SK-N-SH treated with all-trans-retinoic acid at 6 μM for 48 hours (cell line): ENCODE measurements around the gene STX11.

Experiments used
- ATAC-seq: fragments of 200-7000 bp; cut with Tn5 transposase; 3 replicates; pipeline ENCODE4 v1.9.1; 2020; ENCODE audit warnings: mild to moderate bottlenecking, moderate library complexity
- BACH2 ChIP-seq: fragments of 250-450 bp; sonication (Bioruptor Pico); IDR thresholded peaks from 2 replicates; pipeline ENCODE4 v1.9.0; 2021; ENCODE audit warnings: mild to moderate bottlenecking, borderline replicate concordance
- ESRRG ChIP-seq: fragments of 250-450 bp; sonication (Bioruptor Pico); IDR thresholded peaks from 2 replicates; pipeline ENCODE4 v1.6.1; 2021; ENCODE audit warnings: mild to moderate bottlenecking
- GLIS3 ChIP-seq: fragments of 250-450 bp; sonication (Bioruptor Pico); IDR thresholded peaks from 2 replicates; pipeline ENCODE4 v1.5.0; 2020; ENCODE audit warnings: mild to moderate bottlenecking, moderate library complexity
- ISL1 ChIP-seq: fragments of 250-450 bp; sonication (Bioruptor Pico); IDR thresholded peaks from 2 replicates; pipeline ENCODE4 v2.1.2; 2022; ENCODE audit warnings: mild to moderate bottlenecking, moderate library complexity
- OSR1 ChIP-seq: fragments of 250-450 bp; sonication (Bioruptor Pico); IDR thresholded peaks from 2 replicates; pipeline ENCODE4 v1.8.0; 2022; ENCODE audit warnings: moderate library complexity, mild to moderate bottlenecking, inconsistent platforms
- PPARA ChIP-seq: fragments of 250-450 bp; sonication (Bioruptor Pico); IDR thresholded peaks from 2 replicates; pipeline ENCODE4 v1.5.0; 2020; ENCODE audit warnings: mild to moderate bottlenecking, borderline replicate concordance
- SNAI2 ChIP-seq: fragments of 250-450 bp; sonication (Bioruptor Pico); IDR thresholded peaks from 2 replicates; pipeline ENCODE4 v1.5.0; 2020; ENCODE audit warnings: mild to moderate bottlenecking, moderate library complexity
- TCF4 ChIP-seq: fragments of 250-450 bp; sonication (Bioruptor Pico); IDR thresholded peaks from 2 replicates; pipeline ENCODE4 v1.8.0; 2021; ENCODE audit warnings: mild to moderate bottlenecking, moderate library complexity, borderline replicate concordance
- TOX ChIP-seq: fragments of 250-450 bp; sonication (Bioruptor Pico); IDR thresholded peaks from 2 replicates; pipeline ENCODE4 v1.8.0; 2021; ENCODE audit warnings: mild to moderate bottlenecking, moderate library complexity, borderline replicate concordance
- ZC3H10 ChIP-seq: fragments of 250-450 bp; sonication (Bioruptor Pico); IDR thresholded peaks from 2 replicates; pipeline ENCODE4 v1.5.1; 2021; ENCODE audit warnings: mild to moderate bottlenecking, moderate library complexity
- ZFP3 ChIP-seq: fragments of 250-450 bp; sonication (Bioruptor Pico); IDR thresholded peaks from 2 replicates; pipeline ENCODE4 v1.5.0; 2020; ENCODE audit warnings: mild to moderate bottlenecking, moderate library complexity
- ZFP30 ChIP-seq: fragments of 450-650 bp; formaldehyde crosslinking; IDR thresholded peaks from 2 replicates; pipeline ENCODE4 v1.5.0; 2022; ENCODE audit warnings: mild to moderate bottlenecking, moderate library complexity
- ZNF565 ChIP-seq: fragments of 450-650 bp; formaldehyde crosslinking; conservative IDR thresholded peaks from 2 replicates; pipeline ENCODE4 v1.5.0; 2020; ENCODE audit warnings: low read depth, mild to moderate bottlenecking, moderate library complexity
- ZNF70 ChIP-seq: fragments of 450-650 bp; formaldehyde crosslinking; IDR thresholded peaks from 2 replicates; pipeline ENCODE4 v1.5.0; 2020; ENCODE audit warnings: mild to moderate bottlenecking, moderate library complexity
- ZNF8 ChIP-seq: fragments of 450-650 bp; formaldehyde crosslinking; IDR thresholded peaks from 2 replicates; pipeline ENCODE4 v1.5.0; 2020; ENCODE audit warnings: mild to moderate bottlenecking, moderate library complexity
- TF ChIP-seq, protein P1 (sequence below): fragments of 250-450 bp; sonication (Bioruptor Pico); IDR thresholded peaks from 2 replicates; pipeline ENCODE4 v1.5.0; 2020; ENCODE audit warnings: mild to moderate bottlenecking, moderate library complexity
- TF ChIP-seq, protein P2 (sequence below): fragments of 250-450 bp; sonication (Bioruptor Pico); IDR thresholded peaks from 2 replicates; pipeline ENCODE4 v1.8.0; 2021; ENCODE audit warnings: low read depth, mild to moderate bottlenecking, moderate library complexity, borderline replicate concordance
- TF ChIP-seq, protein P3 (sequence below): fragments of 250-450 bp; sonication (Bioruptor Pico); IDR thresholded peaks from 2 replicates; pipeline ENCODE4 v1.5.1; 2021; ENCODE audit warnings: mild to moderate bottlenecking, moderate library complexity
- TF ChIP-seq, protein P4 (sequence below): fragments of 250-450 bp; sonication (Bioruptor Pico); IDR thresholded peaks from 2 replicates; pipeline ENCODE4 v1.8.0; 2020; ENCODE audit warnings: mild to moderate bottlenecking, moderate library complexity, borderline replicate concordance
- TF ChIP-seq, protein P5 (sequence below): fragments of 250-450 bp; sonication (Bioruptor Pico); IDR thresholded peaks from 2 replicates; pipeline ENCODE4 v1.5.1; 2020; ENCODE audit warnings: low read depth, mild to moderate bottlenecking, moderate library complexity

STX11 gene

DNA sequence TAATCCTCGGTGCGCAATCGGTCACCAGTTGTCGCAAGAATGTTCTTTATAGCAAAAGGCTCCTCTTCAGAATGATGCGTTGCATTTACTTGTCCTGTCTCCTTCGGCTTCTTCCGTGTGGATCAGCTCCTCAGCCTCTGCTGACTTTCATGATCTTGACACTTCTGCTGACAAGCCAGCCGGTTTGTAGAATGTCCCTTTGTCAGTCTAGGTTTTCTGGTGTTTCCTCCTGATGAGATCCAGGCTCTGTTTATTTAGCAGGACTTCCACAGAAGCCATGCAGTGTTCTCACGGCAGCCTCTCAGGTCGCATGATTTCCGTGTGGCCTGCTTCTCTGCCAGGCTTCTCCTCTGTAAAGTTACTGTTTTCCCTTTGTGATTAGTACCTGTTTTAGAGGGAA lies 66.9 kb downstream of the STX11 start:
- no peak for ATAC-seq
- no peak for TF ChIP-seq ZC3H10 (CRISPR knock-in tag)
- TF ChIP-seq, protein P1, sequence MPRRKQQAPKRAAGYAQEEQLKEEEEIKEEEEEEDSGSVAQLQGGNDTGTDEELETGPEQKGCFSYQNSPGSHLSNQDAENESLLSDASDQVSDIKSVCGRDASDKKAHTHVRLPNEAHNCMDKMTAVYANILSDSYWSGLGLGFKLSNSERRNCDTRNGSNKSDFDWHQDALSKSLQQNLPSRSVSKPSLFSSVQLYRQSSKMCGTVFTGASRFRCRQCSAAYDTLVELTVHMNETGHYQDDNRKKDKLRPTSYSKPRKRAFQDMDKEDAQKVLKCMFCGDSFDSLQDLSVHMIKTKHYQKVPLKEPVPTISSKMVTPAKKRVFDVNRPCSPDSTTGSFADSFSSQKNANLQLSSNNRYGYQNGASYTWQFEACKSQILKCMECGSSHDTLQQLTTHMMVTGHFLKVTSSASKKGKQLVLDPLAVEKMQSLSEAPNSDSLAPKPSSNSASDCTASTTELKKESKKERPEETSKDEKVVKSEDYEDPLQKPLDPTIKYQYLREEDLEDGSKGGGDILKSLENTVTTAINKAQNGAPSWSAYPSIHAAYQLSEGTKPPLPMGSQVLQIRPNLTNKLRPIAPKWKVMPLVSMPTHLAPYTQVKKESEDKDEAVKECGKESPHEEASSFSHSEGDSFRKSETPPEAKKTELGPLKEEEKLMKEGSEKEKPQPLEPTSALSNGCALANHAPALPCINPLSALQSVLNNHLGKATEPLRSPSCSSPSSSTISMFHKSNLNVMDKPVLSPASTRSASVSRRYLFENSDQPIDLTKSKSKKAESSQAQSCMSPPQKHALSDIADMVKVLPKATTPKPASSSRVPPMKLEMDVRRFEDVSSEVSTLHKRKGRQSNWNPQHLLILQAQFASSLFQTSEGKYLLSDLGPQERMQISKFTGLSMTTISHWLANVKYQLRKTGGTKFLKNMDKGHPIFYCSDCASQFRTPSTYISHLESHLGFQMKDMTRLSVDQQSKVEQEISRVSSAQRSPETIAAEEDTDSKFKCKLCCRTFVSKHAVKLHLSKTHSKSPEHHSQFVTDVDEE, result no peak
- TF ChIP-seq, protein P2, sequence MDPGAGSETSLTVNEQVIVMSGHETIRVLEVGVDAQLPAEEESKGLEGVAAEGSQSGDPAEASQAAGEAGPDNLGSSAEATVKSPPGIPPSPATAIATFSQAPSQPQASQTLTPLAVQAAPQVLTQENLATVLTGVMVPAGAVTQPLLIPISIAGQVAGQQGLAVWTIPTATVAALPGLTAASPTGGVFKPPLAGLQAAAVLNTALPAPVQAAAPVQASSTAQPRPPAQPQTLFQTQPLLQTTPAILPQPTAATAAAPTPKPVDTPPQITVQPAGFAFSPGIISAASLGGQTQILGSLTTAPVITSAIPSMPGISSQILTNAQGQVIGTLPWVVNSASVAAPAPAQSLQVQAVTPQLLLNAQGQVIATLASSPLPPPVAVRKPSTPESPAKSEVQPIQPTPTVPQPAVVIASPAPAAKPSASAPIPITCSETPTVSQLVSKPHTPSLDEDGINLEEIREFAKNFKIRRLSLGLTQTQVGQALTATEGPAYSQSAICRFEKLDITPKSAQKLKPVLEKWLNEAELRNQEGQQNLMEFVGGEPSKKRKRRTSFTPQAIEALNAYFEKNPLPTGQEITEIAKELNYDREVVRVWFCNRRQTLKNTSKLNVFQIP (CRISPR knock-in tag), result no peak
- TF ChIP-seq ZFP3 (CRISPR knock-in tag), result no peak
- TF ChIP-seq, protein P3, sequence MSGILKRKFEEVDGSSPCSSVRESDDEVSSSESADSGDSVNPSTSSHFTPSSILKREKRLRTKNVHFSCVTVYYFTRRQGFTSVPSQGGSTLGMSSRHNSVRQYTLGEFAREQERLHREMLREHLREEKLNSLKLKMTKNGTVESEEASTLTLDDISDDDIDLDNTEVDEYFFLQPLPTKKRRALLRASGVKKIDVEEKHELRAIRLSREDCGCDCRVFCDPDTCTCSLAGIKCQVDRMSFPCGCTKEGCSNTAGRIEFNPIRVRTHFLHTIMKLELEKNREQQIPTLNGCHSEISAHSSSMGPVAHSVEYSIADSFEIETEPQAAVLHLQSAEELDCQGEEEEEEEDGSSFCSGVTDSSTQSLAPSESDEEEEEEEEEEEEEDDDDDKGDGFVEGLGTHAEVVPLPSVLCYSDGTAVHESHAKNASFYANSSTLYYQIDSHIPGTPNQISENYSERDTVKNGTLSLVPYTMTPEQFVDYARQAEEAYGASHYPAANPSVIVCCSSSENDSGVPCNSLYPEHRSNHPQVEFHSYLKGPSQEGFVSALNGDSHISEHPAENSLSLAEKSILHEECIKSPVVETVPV, result no peak
- no peak for TF ChIP-seq TOX
- TF ChIP-seq OSR1, result no peak
- TF ChIP-seq, protein P4, sequence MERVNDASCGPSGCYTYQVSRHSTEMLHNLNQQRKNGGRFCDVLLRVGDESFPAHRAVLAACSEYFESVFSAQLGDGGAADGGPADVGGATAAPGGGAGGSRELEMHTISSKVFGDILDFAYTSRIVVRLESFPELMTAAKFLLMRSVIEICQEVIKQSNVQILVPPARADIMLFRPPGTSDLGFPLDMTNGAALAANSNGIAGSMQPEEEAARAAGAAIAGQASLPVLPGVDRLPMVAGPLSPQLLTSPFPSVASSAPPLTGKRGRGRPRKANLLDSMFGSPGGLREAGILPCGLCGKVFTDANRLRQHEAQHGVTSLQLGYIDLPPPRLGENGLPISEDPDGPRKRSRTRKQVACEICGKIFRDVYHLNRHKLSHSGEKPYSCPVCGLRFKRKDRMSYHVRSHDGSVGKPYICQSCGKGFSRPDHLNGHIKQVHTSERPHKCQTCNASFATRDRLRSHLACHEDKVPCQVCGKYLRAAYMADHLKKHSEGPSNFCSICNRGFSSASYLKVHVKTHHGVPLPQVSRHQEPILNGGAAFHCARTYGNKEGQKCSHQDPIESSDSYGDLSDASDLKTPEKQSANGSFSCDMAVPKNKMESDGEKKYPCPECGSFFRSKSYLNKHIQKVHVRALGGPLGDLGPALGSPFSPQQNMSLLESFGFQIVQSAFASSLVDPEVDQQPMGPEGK (CRISPR knock-in tag), result no peak
- TF ChIP-seq ZNF70 (CRISPR knock-in tag), result no peak
- TF ChIP-seq GLIS3 (CRISPR knock-in tag), result no peak
- TF ChIP-seq BACH2 (CRISPR knock-in tag), result no peak
- no peak for TF ChIP-seq ZNF565 (CRISPR knock-in tag)
- TF ChIP-seq, protein P5, sequence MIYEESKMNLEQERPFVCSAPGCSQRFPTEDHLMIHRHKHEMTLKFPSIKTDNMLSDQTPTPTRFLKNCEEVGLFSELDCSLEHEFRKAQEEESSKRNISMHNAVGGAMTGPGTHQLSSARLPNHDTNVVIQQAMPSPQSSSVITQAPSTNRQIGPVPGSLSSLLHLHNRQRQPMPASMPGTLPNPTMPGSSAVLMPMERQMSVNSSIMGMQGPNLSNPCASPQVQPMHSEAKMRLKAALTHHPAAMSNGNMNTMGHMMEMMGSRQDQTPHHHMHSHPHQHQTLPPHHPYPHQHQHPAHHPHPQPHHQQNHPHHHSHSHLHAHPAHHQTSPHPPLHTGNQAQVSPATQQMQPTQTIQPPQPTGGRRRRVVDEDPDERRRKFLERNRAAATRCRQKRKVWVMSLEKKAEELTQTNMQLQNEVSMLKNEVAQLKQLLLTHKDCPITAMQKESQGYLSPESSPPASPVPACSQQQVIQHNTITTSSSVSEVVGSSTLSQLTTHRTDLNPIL (CRISPR knock-in tag), result no peak
- TF ChIP-seq ZFP30 (CRISPR knock-in tag), result no peak

DNA sequence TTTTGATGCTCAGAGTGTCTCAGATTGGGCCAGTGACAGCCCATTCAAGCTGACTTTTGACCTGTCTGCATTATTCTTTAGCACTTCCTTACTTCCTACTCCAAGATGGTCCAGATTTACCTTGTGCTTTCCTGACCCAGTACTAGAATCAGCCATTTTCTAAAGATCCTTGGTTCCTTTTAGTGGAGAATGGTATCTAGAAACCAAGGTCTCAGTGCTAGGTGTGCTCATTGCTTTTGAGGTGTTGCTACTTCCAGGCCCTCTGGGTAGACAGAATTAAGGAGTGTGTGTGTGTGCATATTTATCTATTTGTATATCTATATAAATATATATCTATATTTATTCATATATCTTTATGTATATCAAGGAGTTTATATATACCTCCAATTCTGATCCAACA lies 67.5 kb downstream of the STX11 start:
- no peak for ATAC-seq
- TF ChIP-seq, protein P3, result no peak
- TF ChIP-seq TCF4 (CRISPR knock-in tag) (no peak), ZC3H10 (CRISPR knock-in tag) (no peak), ISL1 (CRISPR knock-in tag) (no peak), PPARA (CRISPR knock-in tag) (no peak), SNAI2 (CRISPR knock-in tag) (no peak), TOX (no peak), OSR1 (no peak), ESRRG (no peak), ZNF70 (CRISPR knock-in tag) (no peak), ZNF8 (no peak), GLIS3 (CRISPR knock-in tag) (no peak)
- TF ChIP-seq, protein P2 (CRISPR knock-in tag), result no peak
- TF ChIP-seq, protein P1, result no peak
